GM12878 (cell line): ENCODE measurements around the gene IFI30. TPM values are rescaled to one million over a fixed set of nuclear protein-coding genes. Genes with fewer than 3 reads are reported as not detected.

Experiments
- BHLHE40 ChIP-seq, 2 experiments: fragments of 450-650 bp in 1 of 2; IDR thresholded peaks; 2 replicates each; pipeline ENCODE4 v1.6.1; 2011 to 2017; ENCODE audit warnings: low read depth in 2 of 2, borderline replicate concordance in 1 of 2, improper control_type of control experiment in 1 of 2, low read length in 1 of 2, mild to moderate bottlenecking in 1 of 2
- CEBPB ChIP-seq, 2 experiments: fragments of 150-350 bp in 1 of 2; IDR thresholded peaks; 2 replicates each; pipeline ENCODE4 v1.6.1; 2012 to 2014; ENCODE audit warnings: low read depth in 2 of 2, low read length in 2 of 2, borderline replicate concordance in 1 of 2, inconsistent platforms in 1 of 2
- IKZF2 ChIP-seq, 2 experiments: fragments of 450-650 bp; IDR thresholded peaks; 2 replicates each; pipeline ENCODE4 v1.6.1; 2017; ENCODE audit warnings: mild to moderate bottlenecking in 2 of 2, moderate library complexity in 2 of 2
- MTA3 ChIP-seq: IDR thresholded peaks from 2 replicates; pipeline ENCODE4 v1.6.1; 2012; ENCODE audit warnings: low read length, inconsistent platforms, borderline replicate concordance
- POLR2A ChIP-seq: IDR thresholded peaks from 2 replicates; pipeline ENCODE4 v1.6.1; 2011; ENCODE audit warnings: low read depth, mild to moderate bottlenecking, low read length
- POLR2AphosphoS2 ChIP-seq: IDR thresholded peaks from 2 replicates; pipeline ENCODE4 v1.6.1; 2011; ENCODE audit warnings: low read depth, mild to moderate bottlenecking, low read length, improper control_type of control experiment, moderate library complexity
- STAT1 ChIP-seq: fragments of 450-650 bp; conservative IDR thresholded peaks from 2 replicates; pipeline ENCODE4 v1.6.1; 2014; ENCODE audit warnings: antibody characterized with exemption, mild to moderate bottlenecking
- SUPT20H ChIP-seq: IDR thresholded peaks from 2 replicates; pipeline ENCODE4 v1.6.1; 2011; ENCODE audit warnings: low read depth, mild to moderate bottlenecking, low read length, moderate library complexity, borderline replicate concordance; ENCODE audit not compliant: control insufficient read depth
- TCF7 ChIP-seq: IDR thresholded peaks from 2 replicates; pipeline ENCODE4 v1.6.1; 2014; ENCODE audit warnings: antibody characterized with exemption, borderline replicate concordance
- polyA plus RNA-seq, 11 experiments: library from polyadenylated mRNA; depleted of rRNA in 4 of 11; unstranded in 6 of 11; stranded (reverse) in 5 of 11; fragments of >200 nt; fragmentation: Nextera tagmentation in 4 of 11; fragmentation: Illumina TruSeq in 1 of 11; extraction: Ambion mirVana in 4 of 11; extraction: Trizol in 1 of 11; gene quantifications; 1 replicate in 1 of 11; 2 replicates in 10 of 11; pipeline versions ENCODE4 v1.2.1 to v1.2.3, GENCODE V29; 2011 to 2016; ENCODE audit warnings: inconsistent platforms in 2 of 11, missing spikeins in 2 of 11, low read depth in 1 of 11
- total RNA-seq, 4 experiments: library from RNA; depleted of rRNA in 3 of 4; stranded (reverse); fragments of >200 nt in 3 of 4; fragmentation: Illumina TruSeq in 1 of 4; extraction: Trizol in 1 of 4; gene quantifications; 2 replicates each; pipeline versions ENCODE4 v1.2.1 to v1.2.3, GENCODE V29; 2013 to 2021
- TF ChIP-seq, protein P1 (sequence below): fragments of 450-650 bp; IDR thresholded peaks from 2 replicates; pipeline ENCODE4 v1.6.1; 2016; ENCODE audit warnings: mild to moderate bottlenecking
- TF ChIP-seq, protein P2 (sequence below): fragments of 450-650 bp; conservative IDR thresholded peaks from 2 replicates; pipeline ENCODE4 v1.6.1; 2017; ENCODE audit warnings: mild to moderate bottlenecking, moderate library complexity
- TF ChIP-seq, protein P3 (sequence below): fragments of 450-650 bp; IDR thresholded peaks from 2 replicates; pipeline ENCODE4 v1.6.1; 2017; ENCODE audit warnings: mild to moderate bottlenecking, moderate library complexity
- TF ChIP-seq, protein P4 (sequence below): fragments of 450-650 bp; IDR thresholded peaks from 2 replicates; pipeline ENCODE4 v1.6.1; 2017; ENCODE audit warnings: mild to moderate bottlenecking
- TF ChIP-seq, protein P5 (sequence below): IDR thresholded peaks from 2 replicates; pipeline ENCODE4 v1.6.1; 2012; ENCODE audit warnings: low read depth, low read length, improper control_type of control experiment
- TF ChIP-seq, protein P6 (sequence below): IDR thresholded peaks from 2 replicates; pipeline ENCODE4 v1.6.1; 2011; ENCODE audit warnings: borderline replicate concordance, low read depth, mild to moderate bottlenecking, moderate library complexity, low read length; ENCODE audit not compliant: insufficient read depth, poor library complexity, severe bottlenecking

The IFI30 gene
- total and polyA plus RNA-seq, 10 of the 15 experiments (the other 5 are each of a cell fraction or from before 2014, with no cell fraction given), result 221 to 1,112 (median 451) TPM

DNA sequence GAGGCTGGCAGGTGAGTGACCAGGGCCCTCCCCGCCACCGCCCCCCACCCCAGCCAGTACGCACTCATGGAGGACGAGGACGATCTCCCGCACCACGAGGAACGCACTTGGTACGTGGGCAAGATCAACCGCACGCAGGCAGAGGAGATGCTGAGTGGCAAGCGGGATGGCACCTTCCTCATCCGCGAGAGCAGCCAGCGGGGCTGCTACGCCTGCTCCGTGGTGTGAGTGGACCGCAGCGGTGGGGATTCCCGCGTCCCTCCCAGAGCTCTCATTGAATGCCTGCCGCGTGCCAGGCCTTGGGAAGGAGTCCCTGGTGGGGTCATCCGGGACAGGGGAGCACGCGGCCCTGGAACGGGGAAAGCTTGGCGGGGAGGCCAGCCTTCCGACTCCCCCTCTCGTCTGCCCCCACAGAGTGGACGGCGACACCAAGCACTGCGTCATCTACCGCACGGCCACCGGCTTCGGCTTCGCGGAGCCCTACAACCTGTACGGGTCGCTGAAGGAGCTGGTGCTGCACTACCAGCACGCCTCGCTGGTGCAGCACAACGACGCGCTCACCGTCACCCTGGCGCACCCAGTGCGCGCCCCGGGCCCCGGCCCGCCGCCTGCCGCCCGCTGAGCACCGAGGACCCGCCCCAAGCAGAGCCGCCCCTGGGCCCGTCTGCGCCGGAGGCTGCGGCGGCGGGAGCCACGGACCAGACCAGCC is 4.8 kb upstream of the IFI30 start (continued):
- TF ChIP-seq, protein P1, sequence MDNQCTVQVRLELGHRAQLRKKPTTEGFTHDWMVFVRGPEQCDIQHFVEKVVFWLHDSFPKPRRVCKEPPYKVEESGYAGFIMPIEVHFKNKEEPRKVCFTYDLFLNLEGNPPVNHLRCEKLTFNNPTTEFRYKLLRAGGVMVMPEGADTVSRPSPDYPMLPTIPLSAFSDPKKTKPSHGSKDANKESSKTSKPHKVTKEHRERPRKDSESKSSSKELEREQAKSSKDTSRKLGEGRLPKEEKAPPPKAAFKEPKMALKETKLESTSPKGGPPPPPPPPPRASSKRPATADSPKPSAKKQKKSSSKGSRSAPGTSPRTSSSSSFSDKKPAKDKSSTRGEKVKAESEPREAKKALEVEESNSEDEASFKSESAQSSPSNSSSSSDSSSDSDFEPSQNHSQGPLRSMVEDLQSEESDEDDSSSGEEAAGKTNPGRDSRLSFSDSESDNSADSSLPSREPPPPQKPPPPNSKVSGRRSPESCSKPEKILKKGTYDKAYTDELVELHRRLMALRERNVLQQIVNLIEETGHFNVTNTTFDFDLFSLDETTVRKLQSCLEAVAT, result peak; percentile 60
- TF ChIP-seq IKZF2 (IDR thresholded peaks at IDR 0.05), result peak; percentile 19 to 25; a peak in 3 of 4 replicates
- TF ChIP-seq POLR2AphosphoS2, result no peak
- no peak; the same call in 1 of the 2 replicates for TF ChIP-seq POLR2A
- TF ChIP-seq, protein P2, sequence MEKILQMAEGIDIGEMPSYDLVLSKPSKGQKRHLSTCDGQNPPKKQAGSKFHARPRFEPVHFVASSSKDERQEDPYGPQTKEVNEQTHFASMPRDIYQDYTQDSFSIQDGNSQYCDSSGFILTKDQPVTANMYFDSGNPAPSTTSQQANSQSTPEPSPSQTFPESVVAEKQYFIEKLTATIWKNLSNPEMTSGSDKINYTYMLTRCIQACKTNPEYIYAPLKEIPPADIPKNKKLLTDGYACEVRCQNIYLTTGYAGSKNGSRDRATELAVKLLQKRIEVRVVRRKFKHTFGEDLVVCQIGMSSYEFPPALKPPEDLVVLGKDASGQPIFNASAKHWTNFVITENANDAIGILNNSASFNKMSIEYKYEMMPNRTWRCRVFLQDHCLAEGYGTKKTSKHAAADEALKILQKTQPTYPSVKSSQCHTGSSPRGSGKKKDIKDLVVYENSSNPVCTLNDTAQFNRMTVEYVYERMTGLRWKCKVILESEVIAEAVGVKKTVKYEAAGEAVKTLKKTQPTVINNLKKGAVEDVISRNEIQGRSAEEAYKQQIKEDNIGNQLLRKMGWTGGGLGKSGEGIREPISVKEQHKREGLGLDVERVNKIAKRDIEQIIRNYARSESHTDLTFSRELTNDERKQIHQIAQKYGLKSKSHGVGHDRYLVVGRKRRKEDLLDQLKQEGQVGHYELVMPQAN, result 0 out of 2 replicates have a peak, but pooled peaks have one; percentile 33
- TF ChIP-seq STAT1, result no peak
- no peak for TF ChIP-seq CEBPB (IDR thresholded peaks at IDR 0.05; ENCODE audit: borderline replicate concordance in 1 of 2, low read depth in 2 of 2, low read length in 2 of 2)
- TF ChIP-seq BHLHE40 (IDR thresholded peaks at IDR 0.05; ENCODE audit: borderline replicate concordance in 1 of 2, low read depth in 2 of 2, low read length in 1 of 2), result peak in 1 of 2 experiments; percentile 69; a peak in 2 of 4 replicates
- TF ChIP-seq, protein P3, sequence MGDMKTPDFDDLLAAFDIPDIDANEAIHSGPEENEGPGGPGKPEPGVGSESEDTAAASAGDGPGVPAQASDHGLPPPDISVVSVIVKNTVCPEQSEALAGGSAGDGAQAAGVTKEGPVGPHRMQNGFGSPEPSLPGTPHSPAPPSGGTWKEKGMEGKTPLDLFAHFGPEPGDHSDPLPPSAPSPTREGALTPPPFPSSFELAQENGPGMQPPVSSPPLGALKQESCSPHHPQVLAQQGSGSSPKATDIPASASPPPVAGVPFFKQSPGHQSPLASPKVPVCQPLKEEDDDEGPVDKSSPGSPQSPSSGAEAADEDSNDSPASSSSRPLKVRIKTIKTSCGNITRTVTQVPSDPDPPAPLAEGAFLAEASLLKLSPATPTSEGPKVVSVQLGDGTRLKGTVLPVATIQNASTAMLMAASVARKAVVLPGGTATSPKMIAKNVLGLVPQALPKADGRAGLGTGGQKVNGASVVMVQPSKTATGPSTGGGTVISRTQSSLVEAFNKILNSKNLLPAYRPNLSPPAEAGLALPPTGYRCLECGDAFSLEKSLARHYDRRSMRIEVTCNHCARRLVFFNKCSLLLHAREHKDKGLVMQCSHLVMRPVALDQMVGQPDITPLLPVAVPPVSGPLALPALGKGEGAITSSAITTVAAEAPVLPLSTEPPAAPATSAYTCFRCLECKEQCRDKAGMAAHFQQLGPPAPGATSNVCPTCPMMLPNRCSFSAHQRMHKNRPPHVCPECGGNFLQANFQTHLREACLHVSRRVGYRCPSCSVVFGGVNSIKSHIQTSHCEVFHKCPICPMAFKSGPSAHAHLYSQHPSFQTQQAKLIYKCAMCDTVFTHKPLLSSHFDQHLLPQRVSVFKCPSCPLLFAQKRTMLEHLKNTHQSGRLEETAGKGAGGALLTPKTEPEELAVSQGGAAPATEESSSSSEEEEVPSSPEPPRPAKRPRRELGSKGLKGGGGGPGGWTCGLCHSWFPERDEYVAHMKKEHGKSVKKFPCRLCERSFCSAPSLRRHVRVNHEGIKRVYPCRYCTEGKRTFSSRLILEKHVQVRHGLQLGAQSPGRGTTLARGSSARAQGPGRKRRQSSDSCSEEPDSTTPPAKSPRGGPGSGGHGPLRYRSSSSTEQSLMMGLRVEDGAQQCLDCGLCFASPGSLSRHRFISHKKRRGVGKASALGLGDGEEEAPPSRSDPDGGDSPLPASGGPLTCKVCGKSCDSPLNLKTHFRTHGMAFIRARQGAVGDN, result peak; percentile 87
- TF ChIP-seq SUPT20H, result no peak
- no peak for TF ChIP-seq TCF7
- TF ChIP-seq MTA3, result no peak
- TF ChIP-seq, protein P4, sequence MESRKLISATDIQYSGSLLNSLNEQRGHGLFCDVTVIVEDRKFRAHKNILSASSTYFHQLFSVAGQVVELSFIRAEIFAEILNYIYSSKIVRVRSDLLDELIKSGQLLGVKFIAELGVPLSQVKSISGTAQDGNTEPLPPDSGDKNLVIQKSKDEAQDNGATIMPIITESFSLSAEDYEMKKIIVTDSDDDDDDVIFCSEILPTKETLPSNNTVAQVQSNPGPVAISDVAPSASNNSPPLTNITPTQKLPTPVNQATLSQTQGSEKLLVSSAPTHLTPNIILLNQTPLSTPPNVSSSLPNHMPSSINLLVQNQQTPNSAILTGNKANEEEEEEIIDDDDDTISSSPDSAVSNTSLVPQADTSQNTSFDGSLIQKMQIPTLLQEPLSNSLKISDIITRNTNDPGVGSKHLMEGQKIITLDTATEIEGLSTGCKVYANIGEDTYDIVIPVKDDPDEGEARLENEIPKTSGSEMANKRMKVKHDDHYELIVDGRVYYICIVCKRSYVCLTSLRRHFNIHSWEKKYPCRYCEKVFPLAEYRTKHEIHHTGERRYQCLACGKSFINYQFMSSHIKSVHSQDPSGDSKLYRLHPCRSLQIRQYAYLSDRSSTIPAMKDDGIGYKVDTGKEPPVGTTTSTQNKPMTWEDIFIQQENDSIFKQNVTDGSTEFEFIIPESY, result peak; percentile 67; the same call in 1 of the 2 replicates
- TF ChIP-seq, protein P5, sequence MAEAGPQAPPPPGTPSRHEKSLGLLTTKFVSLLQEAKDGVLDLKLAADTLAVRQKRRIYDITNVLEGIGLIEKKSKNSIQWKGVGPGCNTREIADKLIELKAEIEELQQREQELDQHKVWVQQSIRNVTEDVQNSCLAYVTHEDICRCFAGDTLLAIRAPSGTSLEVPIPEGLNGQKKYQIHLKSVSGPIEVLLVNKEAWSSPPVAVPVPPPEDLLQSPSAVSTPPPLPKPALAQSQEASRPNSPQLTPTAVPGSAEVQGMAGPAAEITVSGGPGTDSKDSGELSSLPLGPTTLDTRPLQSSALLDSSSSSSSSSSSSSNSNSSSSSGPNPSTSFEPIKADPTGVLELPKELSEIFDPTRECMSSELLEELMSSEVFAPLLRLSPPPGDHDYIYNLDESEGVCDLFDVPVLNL, result no peak
- TF ChIP-seq, protein P6, sequence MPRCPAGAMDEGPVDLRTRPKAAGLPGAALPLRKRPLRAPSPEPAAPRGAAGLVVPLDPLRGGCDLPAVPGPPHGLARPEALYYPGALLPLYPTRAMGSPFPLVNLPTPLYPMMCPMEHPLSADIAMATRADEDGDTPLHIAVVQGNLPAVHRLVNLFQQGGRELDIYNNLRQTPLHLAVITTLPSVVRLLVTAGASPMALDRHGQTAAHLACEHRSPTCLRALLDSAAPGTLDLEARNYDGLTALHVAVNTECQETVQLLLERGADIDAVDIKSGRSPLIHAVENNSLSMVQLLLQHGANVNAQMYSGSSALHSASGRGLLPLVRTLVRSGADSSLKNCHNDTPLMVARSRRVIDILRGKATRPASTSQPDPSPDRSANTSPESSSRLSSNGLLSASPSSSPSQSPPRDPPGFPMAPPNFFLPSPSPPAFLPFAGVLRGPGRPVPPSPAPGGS, result no peak
